Measurements from ENCODE around the gene ABCA2.

Gene ABCA2

DNA sequence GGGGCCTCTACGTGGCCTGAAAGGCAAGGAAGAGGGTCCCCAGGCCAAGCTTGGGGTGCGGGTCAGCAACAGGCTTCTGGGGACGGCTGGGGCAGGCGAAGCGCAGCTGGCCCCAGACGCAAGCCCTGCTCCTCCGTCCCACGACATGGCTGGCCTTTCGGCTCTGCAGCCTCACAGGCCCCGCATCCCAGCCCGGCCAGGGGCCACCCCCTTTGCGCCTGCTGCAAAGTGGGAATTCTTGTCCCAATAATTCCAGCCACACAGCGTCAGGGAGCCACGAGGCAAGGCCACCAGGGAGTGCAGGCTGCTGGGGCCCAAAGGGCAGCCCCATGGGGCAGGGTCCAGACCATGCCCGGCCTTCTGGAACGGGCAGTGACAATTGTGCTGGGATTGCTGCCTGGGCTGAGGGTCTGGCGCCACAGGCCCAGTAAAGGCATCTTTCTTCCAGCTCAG, 26.9 kb upstream of the ABCA2 start:
- peak overlapping the region; percentile 5 for H3K14ac ChIP-seq (ENCODE audit: low read length)
- peak overlapping the region; percentile 23 for H3K4ac ChIP-seq (ENCODE audit: low read length)
- no peak overlapping the region for H2BK120ac ChIP-seq (ENCODE audit: low read depth, low read length)
- no CpG with 5 or more reads among the region's 17 CpGs for WGBS, 2 donors (ENCODE audit: extremely low coverage in 2 of 2, insufficient read length in 2 of 2, insufficient replicate concordance in 1 of 2)
- H2AK5ac ChIP-seq (ENCODE audit: low read depth, low read length): peak overlapping the region; percentile 94
- H2BK15ac ChIP-seq (ENCODE audit: low read length): peak overlapping the region; percentile 96
- peaks cover 0 to 1% of the 10 kb centered on the region in 2 donors for H3K9me3 ChIP-seq (replicated peaks in 1 of 2; ENCODE audit: control insufficient read depth in 2 of 2, insufficient read depth in 1 of 2, low read depth in 1 of 2, low read length in 2 of 2)
- peaks cover 8 to 13% of the 10 kb centered on the region in 2 donors for H3K4me1 ChIP-seq (ENCODE audit: control insufficient read depth in 2 of 2, insufficient read depth in 1 of 2, low read depth in 1 of 2, low read length in 2 of 2)
- H2BK5ac ChIP-seq (ENCODE audit: low read length): no peak overlapping the region
- H4K91ac ChIP-seq (ENCODE audit: low read depth, low read length, poor library complexity): no peak overlapping the region
- H3K23ac ChIP-seq (ENCODE audit: low read depth, low read length, poor library complexity): no peak overlapping the region
- peak overlapping the region; percentile 81 for H3K9ac ChIP-seq (ENCODE audit: low read depth, low read length, poor library complexity)
- no peak for DNase-seq (ENCODE audit: low spot score)
- no peak overlapping the region for H4K8ac ChIP-seq (ENCODE audit: low read depth, low read length)
- peak overlapping the region; percentile 58 for H2BK12ac ChIP-seq (ENCODE audit: low read length)
- H3K18ac ChIP-seq (ENCODE audit: low read length): peak overlapping the region; percentile 76
- H2AFZ ChIP-seq (ENCODE audit: low read length): peak overlapping the region; percentile 90
- no peaks in the 10 kb centered on the region for H3K36me3 ChIP-seq (replicated peaks in 1 of 2; ENCODE audit: control insufficient read depth in 2 of 2, insufficient read depth in 2 of 2, low read length in 2 of 2)
- H3K4me3 ChIP-seq (ENCODE audit: low read length in 2 of 2): no peak overlapping the region
- no peaks in the 10 kb centered on the region for H3K79me1 ChIP-seq (ENCODE audit: low read depth, low read length)
- peaks cover 17 to 82% (median 60%) of the 10 kb centered on the region in 3 experiments for H3K27me3 ChIP-seq (ENCODE audit: control insufficient read depth in 3 of 3, insufficient read depth in 3 of 3, low read depth in 1 of 3, low read length in 3 of 3)
- H3K4me2 ChIP-seq (ENCODE audit: insufficient read depth, low read length, poor library complexity, severe bottlenecking): no peak overlapping the region
- no peak overlapping the region for H3K27ac ChIP-seq (replicated peaks; ENCODE audit: low read length)

DNA sequence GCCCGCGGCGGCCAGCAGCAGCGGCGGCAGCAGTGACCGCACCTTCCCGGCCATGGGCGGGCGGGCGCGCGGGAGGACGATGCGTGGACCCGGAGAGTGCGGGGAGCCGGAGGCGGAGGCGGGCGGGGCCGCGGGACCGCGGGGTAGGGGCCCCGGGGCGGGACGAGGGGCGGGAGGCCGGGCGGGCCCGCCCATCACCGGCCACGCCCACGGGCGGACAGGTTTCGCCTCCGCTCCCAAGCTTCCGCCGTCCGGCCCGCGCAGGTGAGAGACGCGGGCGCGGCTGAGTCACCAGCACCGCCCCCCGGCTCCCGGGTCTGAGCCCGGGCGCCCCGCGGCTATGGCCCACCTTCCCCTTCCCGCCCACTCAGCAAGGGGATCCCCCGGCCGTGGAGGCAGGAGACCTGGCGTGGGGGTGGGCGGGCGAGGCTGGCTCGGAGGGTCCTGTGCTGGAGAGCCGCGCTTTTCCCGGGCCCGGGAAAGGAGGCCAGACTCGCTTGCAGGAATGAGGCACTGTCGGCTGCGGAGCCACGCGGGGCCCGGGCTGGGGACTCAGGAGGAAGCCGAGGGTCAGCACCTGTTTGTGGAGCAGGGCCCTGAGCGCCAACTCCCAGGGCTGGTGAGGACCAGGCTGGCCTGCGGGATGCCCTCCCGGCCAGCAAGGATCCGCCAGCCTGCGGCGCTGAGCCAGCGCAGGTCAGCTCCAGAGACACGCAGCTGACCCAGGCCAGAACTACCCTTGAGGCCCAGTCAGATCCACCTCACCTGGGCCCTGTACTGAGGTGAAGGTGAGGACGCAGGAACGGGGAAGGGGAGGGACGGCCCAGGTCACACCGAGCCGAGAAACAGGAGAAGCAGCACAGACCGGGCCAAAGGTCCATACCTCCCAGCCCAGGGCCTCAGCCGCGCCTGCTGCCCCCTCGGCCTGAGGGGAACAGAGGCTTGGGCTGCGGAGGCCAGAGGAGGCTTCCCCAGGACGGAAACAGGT, 26.2 kb upstream of the ABCA2 start, which contains the start of gene ENTPD2:
Gene ENTPD2 (minus strand): TSS at position 118 of the 988 bp plus-strand sequence. CDS start 64 bp downstream, at position 54.
- Histone ChIP-seq H2AFZ (ENCODE audit: low read length) (peak within 1 kb of the TSS; percentile 90), H3K23ac (ENCODE audit: low read depth, low read length, poor library complexity) (peak within 1 kb of the TSS; percentile 89), H3K4me1 (ENCODE audit: control insufficient read depth in 2 of 2, insufficient read depth in 1 of 2, low read depth in 1 of 2, low read length in 2 of 2) (peaks cover 8 to 13% of the 10 kb centered on the region in 2 donors), H4K8ac (ENCODE audit: low read depth, low read length) (peak within 1 kb of the TSS; percentile 9), H3K9me3 (replicated peaks in 1 of 2; ENCODE audit: control insufficient read depth in 2 of 2, insufficient read depth in 1 of 2, low read depth in 1 of 2, low read length in 2 of 2) (peaks cover 0 to 1% of the 10 kb centered on the region in 2 donors), H2BK15ac (ENCODE audit: low read length) (peak within 1 kb of the TSS; percentile 96), H3K4ac (ENCODE audit: low read length) (peak within 1 kb of the TSS; percentile 37), H2BK5ac (ENCODE audit: low read length) (peak within 1 kb of the TSS; percentile 53), H3K36me3 (replicated peaks in 1 of 2; ENCODE audit: control insufficient read depth in 2 of 2, insufficient read depth in 2 of 2, low read length in 2 of 2) (no peaks in the 10 kb centered on the region), H3K4me3 (ENCODE audit: low read length in 2 of 2) (peak within 1 kb of the TSS in 1 of 2 donors; percentile 67), H3K18ac (ENCODE audit: low read length) (peak within 1 kb of the TSS; percentile 80), H2BK12ac (ENCODE audit: low read length) (peak within 1 kb of the TSS; percentile 97), H3K27ac (replicated peaks; ENCODE audit: low read length) (no peak within 1 kb of the TSS), H3K27me3 (ENCODE audit: control insufficient read depth in 3 of 3, insufficient read depth in 3 of 3, low read depth in 1 of 3, low read length in 3 of 3) (peaks cover 22 to 90% (median 67%) of the 10 kb centered on the region in 3 experiments), H3K79me1 (ENCODE audit: low read depth, low read length) (no peaks in the 10 kb centered on the region), H2BK120ac (ENCODE audit: low read depth, low read length) (peak within 1 kb of the TSS; percentile 56), H3K4me2 (ENCODE audit: insufficient read depth, low read length, poor library complexity, severe bottlenecking) (peak within 1 kb of the TSS; percentile 57), H3K14ac (ENCODE audit: low read length) (peak within 1 kb of the TSS; percentile 71), H4K91ac (ENCODE audit: low read depth, low read length, poor library complexity) (no peak within 1 kb of the TSS), H2AK5ac (ENCODE audit: low read depth, low read length) (peak within 1 kb of the TSS; percentile 94), H3K9ac (ENCODE audit: low read depth, low read length, poor library complexity) (peak within 1 kb of the TSS; percentile 70)
- DNase-seq (ENCODE audit: low spot score): no peak
- no CpG with 5 or more reads among the region's 90 CpGs for WGBS, 2 donors (ENCODE audit: extremely low coverage in 2 of 2, insufficient read length in 2 of 2, insufficient replicate concordance in 1 of 2)

DNA sequence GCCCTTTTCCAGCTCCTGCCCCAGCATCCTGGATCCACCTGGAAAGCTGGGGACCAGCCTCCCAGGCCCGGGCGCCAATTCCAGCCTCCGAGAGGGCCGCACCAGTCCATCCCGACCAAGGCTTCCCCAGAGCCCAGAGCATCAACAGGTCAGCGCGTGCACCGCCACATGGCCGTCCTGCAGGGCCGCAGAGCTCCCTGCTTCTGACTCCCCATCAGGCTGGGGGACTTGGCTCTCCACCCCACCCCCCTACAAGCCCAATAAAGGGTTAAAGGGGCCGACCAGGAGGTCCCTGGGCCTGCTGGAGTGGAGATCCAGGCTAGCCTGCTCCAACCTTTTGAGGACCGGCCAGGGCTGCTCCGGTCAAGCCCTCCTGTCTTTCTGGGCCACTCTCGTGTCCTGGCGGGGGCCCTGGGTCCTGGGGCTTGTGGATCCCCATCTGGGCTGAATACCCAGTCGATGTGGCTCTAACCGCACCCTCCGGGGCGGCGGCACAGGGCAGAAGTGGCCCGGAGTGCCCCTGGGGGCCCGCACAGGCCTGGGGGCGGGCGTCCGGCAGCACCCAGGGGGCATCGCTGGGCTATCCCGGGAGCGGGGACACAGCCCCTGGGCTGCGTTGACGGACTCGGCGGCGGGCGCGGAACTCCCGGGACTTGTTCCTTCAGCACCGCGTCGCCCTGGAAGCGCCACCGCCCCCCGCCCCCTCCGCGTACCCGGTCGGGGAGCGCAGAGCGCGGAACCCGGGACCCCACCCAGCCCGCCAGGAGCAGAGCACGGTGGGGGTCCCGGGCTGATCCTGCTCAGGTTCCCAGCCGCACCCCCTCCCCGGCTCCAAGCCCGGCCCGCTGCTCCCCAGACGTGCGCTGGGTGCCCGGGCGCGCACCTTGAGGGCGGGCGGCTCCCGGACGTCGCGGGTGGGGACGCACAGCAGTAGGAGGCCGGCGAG, 25.2 kb upstream of the ABCA2 start:
- Histone ChIP-seq H2AK5ac (ENCODE audit: low read depth, low read length) (peak overlapping the region; percentile 56), H3K27ac (replicated peaks; ENCODE audit: low read length) (no peak overlapping the region), H2BK12ac (ENCODE audit: low read length) (no peak overlapping the region), H2BK15ac (ENCODE audit: low read length) (no peak overlapping the region), H4K91ac (ENCODE audit: low read depth, low read length, poor library complexity) (no peak overlapping the region), H3K27me3 (ENCODE audit: control insufficient read depth in 3 of 3, insufficient read depth in 3 of 3, low read depth in 1 of 3, low read length in 3 of 3) (peaks cover 23 to 90% (median 74%) of the 10 kb centered on the region in 3 experiments), H3K4me2 (ENCODE audit: insufficient read depth, low read length, poor library complexity, severe bottlenecking) (peak overlapping the region; percentile 57), H2AFZ (ENCODE audit: low read length) (peak overlapping the region; percentile 17), H3K23ac (ENCODE audit: low read depth, low read length, poor library complexity) (peak overlapping the region; percentile 89), H3K9me3 (replicated peaks in 1 of 2; ENCODE audit: control insufficient read depth in 2 of 2, insufficient read depth in 1 of 2, low read depth in 1 of 2, low read length in 2 of 2) (peaks cover 0 to 1% of the 10 kb centered on the region in 2 donors), H3K14ac (ENCODE audit: low read length) (peak overlapping the region; percentile 71), H2BK120ac (ENCODE audit: low read depth, low read length) (peak overlapping the region; percentile 56), H3K18ac (ENCODE audit: low read length) (peak overlapping the region; percentile 80), H3K4me1 (ENCODE audit: control insufficient read depth in 2 of 2, insufficient read depth in 1 of 2, low read depth in 1 of 2, low read length in 2 of 2) (peaks cover 8 to 13% of the 10 kb centered on the region in 2 donors), H3K9ac (ENCODE audit: low read depth, low read length, poor library complexity) (no peak overlapping the region), H3K4me3 (ENCODE audit: low read length in 2 of 2) (peak overlapping the region in 1 of 2 donors; percentile 67), H3K36me3 (replicated peaks in 1 of 2; ENCODE audit: control insufficient read depth in 2 of 2, insufficient read depth in 2 of 2, low read length in 2 of 2) (no peaks in the 10 kb centered on the region), H3K79me1 (ENCODE audit: low read depth, low read length) (no peaks in the 10 kb centered on the region), H3K4ac (ENCODE audit: low read length) (no peak overlapping the region), H4K8ac (ENCODE audit: low read depth, low read length) (peak overlapping the region; percentile 9), H2BK5ac (ENCODE audit: low read length) (peak overlapping the region; percentile 53)
- no peak for DNase-seq (ENCODE audit: low spot score)
- no CpG with 5 or more reads among the region's 71 CpGs for WGBS, 2 donors (ENCODE audit: extremely low coverage in 2 of 2, insufficient read length in 2 of 2, insufficient replicate concordance in 1 of 2)

Measured in neuronal stem cell (in vitro differentiated cells).